Stomach (tissue), 9 donors: Measurements from ENCODE around the gene PLCG2. TPM values are rescaled to one million over a fixed set of nuclear protein-coding genes. Genes with fewer than 3 reads are reported as not detected.

ENCODE experiments used
- DNase-seq, 2 donors: peaks; one replicate each; pipeline versions ENCODE4 v3.0.0 to v3.0.0-alpha.2; 2013 to 2019
- H3K27ac ChIP-seq, 5 donors: fragments of 200-600 bp in 4 of 5; sonication (generic) in 4 of 5; one replicate each; pipeline ENCODE4 v1.5.1; 2013 to 2019; ENCODE audit warnings: mild to moderate bottlenecking in 1 of 5, moderate library complexity in 1 of 5
- H3K27me3 ChIP-seq, 3 donors: fragments of 200-600 bp; sonication (generic); one replicate each; pipeline ENCODE4 v1.5.1; 2017 to 2019; ENCODE audit warnings: mixed run types in 1 of 3
- H3K36me3 ChIP-seq, 4 donors: fragments of 200-600 bp; sonication (generic); 1 replicate in 3 of 4; 2 replicates in 1 of 4; pipeline ENCODE4 v1.5.1; 2016 to 2019
- H3K4me1 ChIP-seq, 4 donors: fragments of 200-600 bp; sonication (generic); one replicate each; pipeline ENCODE4 v1.5.1; 2016 to 2019
- H3K4me3 ChIP-seq, 4 donors: fragments of 200-600 bp; sonication (generic) in 3 of 4; one replicate each; pipeline ENCODE4 v1.5.1; 2016 to 2019; ENCODE audit warnings: mild to moderate bottlenecking in 1 of 4
- H3K9me3 ChIP-seq, 4 donors: fragments of 200-600 bp; sonication (generic); one replicate each; pipeline ENCODE4 v1.5.1; 2016 to 2019
- CTCF ChIP-seq, 7 experiments: fragments of 450-650 bp in 4 of 7; fragments of 200-600 bp in 3 of 7; sonication (generic) in 3 of 7; IDR thresholded peaks; one replicate each; pipeline ENCODE4 v1.5.1; 2016 to 2019; ENCODE audit warnings: antibody characterized with exemption in 7 of 7, control low read depth in 2 of 7, mild to moderate bottlenecking in 1 of 7
- EP300 ChIP-seq: sonication (generic); formaldehyde crosslinking; IDR thresholded peaks from one replicate; pipeline ENCODE4 v1.6.1; 2017; ENCODE audit warnings: antibody characterized with exemption
- POLR2A ChIP-seq, 4 donors: fragments of 450-650 bp; IDR thresholded peaks; one replicate each; pipeline ENCODE4 v1.6.1; 2016; ENCODE audit warnings: antibody characterized with exemption in 4 of 4, control low read depth in 2 of 4, mild to moderate bottlenecking in 1 of 4, moderate library complexity in 1 of 4
- POLR2AphosphoS5 ChIP-seq, 3 donors: sonication (generic); formaldehyde crosslinking; IDR thresholded peaks; one replicate each; pipeline ENCODE4 v1.6.1; 2016; ENCODE audit warnings: antibody characterized with exemption in 3 of 3
- WGBS, 5 donors: extraction: QIAGEN DNeasy Blood & Tissue Kit in 3 of 5; methylation state at CpG; one replicate each; pipeline versions ENCODE4 v1.1.5 to v1.1.7; 2013 to 2018; 5-methylcytosine and 5-hydroxymethylcytosine counted together
- intact Hi-C: fragments of 100-400 bp; cut with DNase I; formaldehyde crosslinking; loops from one replicate; pipeline ENCODE4 v1.15.1; 2023; ENCODE audit warnings: low total_unique reads
- polyA plus RNA-seq, 3 donors: library from polyadenylated mRNA; stranded (reverse); fragments of 200-250 nt; gene quantifications; one replicate each; pipeline ENCODE4 v1.2.3, GENCODE V29; 2013
- total RNA-seq, 5 donors: library from RNA; depleted of rRNA; stranded (reverse); fragments of >200 nt; gene quantifications; one replicate each; pipeline versions ENCODE4 v1.1.0 to v1.2.3, GENCODE V29; 2014 to 2016
- donor health status: healthy with polysubstance abuse.
- donor health status: Bipolar disorder and iron deficiency.
- donor health status: healthy.

The PLCG2 gene
- total and polyA plus RNA-seq, 8 donors: 0.87 to 68.5 (median 11.1) TPM

GRCh38 chr16:81905277-81905676 lies 126.2 kb downstream of the PLCG2 start:
- Histone ChIP-seq H3K4me3 (no peak overlapping the region), H3K27me3 (no peaks in the 10 kb centered on the region), H3K9me3 (no peaks in the 10 kb centered on the region), H3K27ac (no peak overlapping the region), H3K4me1 (peaks cover 0 to 16% (median 9%) of the 10 kb centered on the region in 4 donors), H3K36me3 (peaks cover 0 to 27% (median 13%) of the 10 kb centered on the region in 4 donors)
- DNase-seq: no peak
- intact Hi-C loops: no loop called here
- no peak for TF ChIP-seq POLR2A (IDR thresholded peaks at IDR 0.05)
- TF ChIP-seq POLR2AphosphoS5 (IDR thresholded peaks at IDR 0.05): no peak
- no peak for TF ChIP-seq EP300
- no peak for TF ChIP-seq CTCF (IDR thresholded peaks at IDR 0.05)
- WGBS, 5 donors: 82 to 92% (median 86%) methylated on average over 6 to 7 of the region's 7 CpGs

GRCh38 chr16:81907681-81908080 lies 128.6 kb downstream of the PLCG2 start:
- 71 to 89% (median 82%) methylated on average over 5 to 8 of the region's 8 CpGs for WGBS, 5 donors
- H3K9me3 ChIP-seq: no peaks in the 10 kb centered on the region
- H3K36me3 ChIP-seq: peaks cover 0 to 24% (median 10%) of the 10 kb centered on the region in 4 donors
- no peak for DNase-seq
- no peaks in the 10 kb centered on the region for H3K4me1 ChIP-seq
- intact Hi-C loops: no loop called here
- TF ChIP-seq POLR2A (IDR thresholded peaks at IDR 0.05): no peak
- no peak for TF ChIP-seq EP300
- TF ChIP-seq CTCF (IDR thresholded peaks at IDR 0.05): no peak
- no peak for TF ChIP-seq POLR2AphosphoS5 (IDR thresholded peaks at IDR 0.05)
- H3K27ac ChIP-seq: no peak overlapping the region
- no peak overlapping the region for H3K4me3 ChIP-seq
- H3K27me3 ChIP-seq: no peaks in the 10 kb centered on the region

- Histone ChIP-seq H3K27me3 (no peaks in the 10 kb centered on the region), H3K36me3 (peaks cover 0 to 29% (median 12%) of the 10 kb centered on the region in 4 donors), H3K4me1 (no peaks in the 10 kb centered on the region), H3K27ac (no peak overlapping the region), H3K9me3 (no peaks in the 10 kb centered on the region), H3K4me3 (no peak overlapping the region)
- 85 to 93% (median 92%) methylated on average over 16 of the region's 16 CpGs for WGBS, 5 donors
- no peak for DNase-seq
- intact Hi-C loops: no loop called here
- TF ChIP-seq EP300 (no peak), POLR2AphosphoS5 (IDR thresholded peaks at IDR 0.05) (no peak), POLR2A (IDR thresholded peaks at IDR 0.05) (no peak), CTCF (IDR thresholded peaks at IDR 0.05) (no peak)
Measured at GRCh38 chr16:81908466-81909262, 129.6 kb downstream of the PLCG2 start.

- Histone ChIP-seq H3K27ac (no peak overlapping the region), H3K4me1 (no peaks in the 10 kb centered on the region), H3K9me3 (no peaks in the 10 kb centered on the region), H3K36me3 (peaks cover 0 to 28% (median 12%) of the 10 kb centered on the region in 4 donors), H3K4me3 (no peak overlapping the region), H3K27me3 (no peaks in the 10 kb centered on the region)
- intact Hi-C loops: no loop called here
- no peak for TF ChIP-seq EP300
- no peak for DNase-seq
- WGBS, 5 donors: 95 to 96% (median 96%) methylated on average over 25 to 28 of the region's 28 CpGs
Measured at GRCh38 chr16:81910366-81910885, 131.3 kb downstream of the PLCG2 start.

- no peak for DNase-seq
- H3K4me1 ChIP-seq: no peaks in the 10 kb centered on the region
- H3K9me3 ChIP-seq: no peaks in the 10 kb centered on the region
- 83 to 96% (median 85%) methylated on average over 8 to 14 of the region's 14 CpGs for WGBS, 5 donors
- no peak overlapping the region for H3K4me3 ChIP-seq
- intact Hi-C loops: no loop called here
- no peaks in the 10 kb centered on the region for H3K27me3 ChIP-seq
- peaks cover 0 to 25% (median 11%) of the 10 kb centered on the region in 4 donors for H3K36me3 ChIP-seq
- no peak for TF ChIP-seq EP300
- no peak for TF ChIP-seq POLR2A (IDR thresholded peaks at IDR 0.05)
- TF ChIP-seq POLR2AphosphoS5 (IDR thresholded peaks at IDR 0.05): no peak
- TF ChIP-seq CTCF (IDR thresholded peaks at IDR 0.05): no peak
- no peak overlapping the region for H3K27ac ChIP-seq
Measured at GRCh38 chr16:81912395-81912794, 133.3 kb downstream of the PLCG2 start.
